ENCODE data around the gene NOS1AP.

- no peak for TF ChIP-seq CTCF (IDR thresholded peaks at IDR 0.05; ENCODE audit: low read length)
- no peak for TF ChIP-seq EZH2 (optimal IDR thresholded peaks at IDR 0.05; ENCODE audit: low read depth, low read length)
- no peak for TF ChIP-seq EZH2phosphoT487 (IDR thresholded peaks at IDR 0.05; ENCODE audit: low read length)
These were observed 147.1 kb downstream of the NOS1AP start for GRCh38 chr1:162216604-162217003.
